DMS79 treated with DMSO at 0.1 percent for 48 hours (cell line): ENCODE data around the gene GRID1.

Experiments used
- DNase-seq: peaks from one replicate; lab custom pipeline; 2025; lab: John Stamatoyannopoulos, UW

The GRID1 gene

DNA sequence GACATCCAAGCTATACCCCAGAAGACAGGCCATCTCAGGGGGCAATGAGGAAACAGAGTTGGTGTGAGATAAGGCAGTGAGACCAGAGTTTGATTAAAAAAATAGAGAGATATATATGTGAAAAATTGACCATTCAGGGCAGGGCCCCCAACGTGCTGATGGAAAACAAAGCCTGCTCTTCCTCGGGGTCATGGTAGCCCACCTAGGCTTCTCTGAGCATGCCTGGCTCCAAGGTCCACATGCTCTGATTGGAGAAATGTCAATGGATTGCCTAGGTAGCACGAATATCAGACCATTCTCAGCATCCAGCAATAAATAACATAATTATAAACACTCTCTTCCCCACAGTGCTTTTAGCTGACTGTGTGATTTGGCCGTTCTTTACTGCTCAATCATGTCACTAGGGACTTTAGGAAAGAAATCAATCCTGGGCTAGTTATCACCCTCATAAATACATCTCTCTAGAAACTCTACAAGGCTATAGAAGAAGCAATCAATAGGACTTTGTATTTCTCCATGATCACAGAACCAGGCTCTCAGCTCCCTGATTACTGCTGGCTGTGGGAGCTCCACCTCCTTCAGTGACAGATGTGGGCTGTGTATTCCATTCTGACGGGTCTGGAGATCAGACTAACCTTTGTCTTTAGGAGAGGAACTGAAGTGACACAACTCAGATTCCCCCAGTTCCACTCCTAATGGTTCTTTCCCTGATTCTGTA is 766.4 kb downstream of the GRID1 start:
- no peak for DNase-seq

DNA sequence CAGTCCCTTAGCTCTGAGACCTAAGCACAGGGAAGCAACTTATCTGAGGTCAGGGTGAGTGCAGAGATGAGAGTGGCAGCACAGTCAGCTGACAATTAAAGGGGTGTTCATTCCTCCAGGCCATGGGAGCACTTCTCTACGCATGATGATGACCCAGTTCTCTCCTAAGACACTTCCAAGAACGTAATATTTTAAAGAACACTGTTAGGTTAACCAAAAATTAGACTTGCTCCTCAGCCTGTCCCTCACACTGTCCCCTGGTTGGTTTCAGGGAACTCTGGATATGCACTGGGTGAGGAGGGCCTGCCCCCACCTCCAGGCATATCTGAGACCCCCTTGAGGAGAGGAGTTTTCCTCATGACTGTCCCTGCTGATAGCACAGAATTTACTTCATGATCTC is 767.5 kb downstream of the GRID1 start:
- DNase-seq = no peak

DNA sequence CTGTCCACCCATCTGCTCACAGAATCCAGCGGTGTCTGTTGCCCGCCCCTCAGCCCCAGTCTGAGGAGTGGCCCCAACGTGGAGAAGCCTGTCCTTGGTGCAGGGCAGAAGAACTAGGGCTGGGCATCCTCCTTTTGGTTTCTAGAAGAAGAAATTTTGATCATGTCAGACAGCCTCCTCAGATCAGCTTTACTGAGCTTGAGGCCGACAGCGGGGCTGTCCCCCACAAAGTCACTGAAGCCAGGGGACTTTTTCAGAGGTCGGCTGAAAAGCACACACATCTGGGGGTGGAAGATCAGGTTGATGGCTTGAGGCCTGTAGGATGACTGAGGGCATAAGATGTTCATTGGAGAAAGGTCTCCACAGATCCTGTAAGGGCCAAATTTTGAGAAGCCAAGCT is 767.9 kb downstream of the GRID1 start:
- DNase-seq = no peak

DNA sequence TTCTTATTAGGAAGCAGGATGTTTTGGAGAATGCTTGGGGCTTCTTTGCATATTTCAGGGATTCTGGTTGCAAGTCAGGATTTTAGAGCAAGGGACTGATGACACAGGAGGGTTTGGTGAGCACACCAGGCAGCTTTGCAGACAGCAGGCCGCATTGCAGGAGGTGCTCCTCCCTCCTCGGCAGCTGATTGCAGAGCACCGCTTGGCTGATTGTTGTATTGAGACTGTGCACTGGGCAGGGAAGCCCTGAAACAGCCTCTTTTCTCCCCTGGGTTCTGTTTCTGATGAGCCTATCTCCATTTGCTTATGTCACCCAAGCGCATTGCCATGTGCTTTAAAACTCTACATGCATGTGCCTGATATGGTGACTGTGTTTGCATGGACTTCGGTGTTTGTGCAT is 769.6 kb downstream of the GRID1 start:
- no peak for DNase-seq

DNA sequence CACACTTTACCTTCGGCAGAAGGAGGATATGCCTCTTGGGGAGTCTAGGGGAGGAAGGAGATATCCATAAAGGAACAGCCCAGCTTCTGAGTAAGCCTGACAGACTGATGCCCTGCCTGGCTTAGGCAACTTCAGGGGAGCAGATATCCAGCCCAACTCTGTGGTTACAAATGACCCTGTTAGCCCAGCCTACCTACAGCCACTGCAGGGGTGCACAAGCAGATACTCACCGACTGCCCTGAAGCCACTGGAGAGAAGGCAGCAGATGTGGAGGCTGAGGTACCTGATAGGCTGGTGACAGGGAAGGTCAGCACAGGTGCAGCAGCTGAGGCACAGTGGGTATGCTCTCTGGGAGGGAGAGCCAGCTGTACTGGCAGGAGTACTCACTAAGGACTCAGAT is 770.2 kb downstream of the GRID1 start:
- no peak for DNase-seq

DNA sequence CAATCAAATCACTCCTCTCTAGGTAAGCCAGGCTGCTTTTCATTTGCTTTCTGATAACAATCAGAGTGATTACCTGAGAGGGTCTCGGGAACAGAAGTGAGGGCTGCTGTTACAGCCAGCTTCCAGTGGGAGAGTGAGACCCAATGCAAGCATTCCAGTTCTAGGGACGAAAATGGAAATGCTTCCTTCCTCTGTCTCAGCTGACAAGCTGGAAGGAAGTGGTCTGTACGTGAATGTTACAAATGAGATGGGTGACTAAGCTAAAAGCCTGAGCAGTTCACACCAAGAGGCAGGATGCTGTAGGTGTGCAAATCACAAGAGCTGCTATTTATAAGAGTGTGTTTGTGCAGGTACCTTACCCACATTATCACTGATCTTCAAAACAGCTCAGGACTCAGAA is 772.4 kb downstream of the GRID1 start:
- DNase-seq = no peak

DNA sequence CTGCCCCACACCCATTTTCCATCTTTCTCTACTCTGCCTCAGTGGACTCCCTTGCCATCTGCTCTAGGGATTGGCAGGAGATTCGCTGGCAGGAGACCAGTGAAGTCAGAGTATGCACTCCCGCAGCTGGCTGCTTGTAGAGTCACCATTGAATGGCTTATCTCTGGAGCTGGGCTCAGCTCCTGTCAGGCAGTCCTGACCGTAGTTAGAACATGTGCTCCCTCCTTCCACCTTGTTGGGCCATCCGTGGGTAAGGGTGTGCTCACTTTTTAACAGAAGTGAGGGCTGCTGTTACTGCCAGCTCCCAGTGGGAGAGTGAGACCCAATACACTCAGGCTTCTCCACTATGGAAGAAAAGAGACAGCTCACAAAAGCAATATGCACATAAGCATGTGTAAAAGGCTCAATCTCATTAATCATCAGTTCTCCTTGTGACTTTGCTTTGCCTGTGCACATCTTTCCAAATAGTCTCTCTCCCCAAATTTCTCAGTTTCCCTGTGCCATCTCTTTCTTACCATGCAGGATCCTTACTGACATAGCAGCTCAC is 773.3 kb downstream of the GRID1 start:
- no peak for DNase-seq

DNA sequence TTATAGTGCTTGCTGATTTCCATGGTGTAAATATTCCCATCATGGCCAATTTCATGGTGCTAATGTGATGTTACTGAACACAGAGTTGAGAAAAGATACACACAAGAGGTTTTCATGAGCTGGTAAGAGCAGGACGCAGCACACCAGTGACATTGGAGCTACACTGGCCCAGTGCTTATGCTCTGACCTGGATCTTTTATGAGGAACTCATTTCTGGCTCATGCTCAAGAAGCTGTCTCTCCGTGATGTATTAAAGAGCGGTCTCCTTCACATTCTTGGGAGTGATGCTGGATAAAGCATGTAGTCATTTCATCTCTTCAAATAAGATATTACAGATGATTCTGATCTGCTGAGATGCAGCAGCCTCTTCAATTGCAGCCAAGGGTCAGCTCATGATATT is 785.2 kb downstream of the GRID1 start:
- no peak for DNase-seq

DNA sequence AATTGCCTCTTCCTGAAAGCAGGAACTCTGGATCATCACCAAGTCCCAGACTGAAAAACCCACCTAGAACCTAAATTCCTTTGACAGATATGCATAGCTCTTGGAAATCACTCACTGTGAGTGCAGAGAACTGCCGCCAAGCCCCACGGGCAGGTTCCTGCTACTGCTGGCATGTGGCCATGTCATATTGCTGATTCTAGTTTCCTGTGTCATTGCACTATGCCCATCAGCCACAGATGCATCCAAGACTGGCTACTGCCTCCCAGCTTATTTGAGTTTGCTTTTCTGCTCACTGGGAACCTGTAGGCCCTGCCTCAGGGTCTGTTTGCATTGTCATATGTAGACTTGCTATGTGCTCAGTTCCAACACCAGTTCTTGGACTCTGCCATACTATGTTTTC is 786.0 kb downstream of the GRID1 start:
- no peak for DNase-seq

DNA sequence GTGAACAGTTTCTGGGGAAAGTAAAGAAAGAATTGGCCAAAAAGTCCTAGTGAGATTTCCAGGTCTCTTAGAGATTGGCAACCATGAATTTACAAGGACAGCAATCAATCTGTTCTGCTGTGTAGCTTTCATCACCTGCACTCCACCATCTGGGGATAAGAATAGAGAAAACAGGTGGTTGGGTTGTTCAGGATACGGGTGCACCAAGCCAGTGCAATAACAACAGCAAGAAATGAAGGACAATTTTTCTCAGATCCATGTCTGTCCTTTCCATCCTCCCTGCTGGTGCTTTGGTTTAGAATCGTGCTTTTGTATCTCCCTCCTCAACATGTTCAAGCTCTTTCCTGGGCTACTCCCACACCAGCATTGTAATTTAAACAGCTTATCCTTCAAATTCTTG is 787.7 kb downstream of the GRID1 start:
- DNase-seq = no peak

DNA sequence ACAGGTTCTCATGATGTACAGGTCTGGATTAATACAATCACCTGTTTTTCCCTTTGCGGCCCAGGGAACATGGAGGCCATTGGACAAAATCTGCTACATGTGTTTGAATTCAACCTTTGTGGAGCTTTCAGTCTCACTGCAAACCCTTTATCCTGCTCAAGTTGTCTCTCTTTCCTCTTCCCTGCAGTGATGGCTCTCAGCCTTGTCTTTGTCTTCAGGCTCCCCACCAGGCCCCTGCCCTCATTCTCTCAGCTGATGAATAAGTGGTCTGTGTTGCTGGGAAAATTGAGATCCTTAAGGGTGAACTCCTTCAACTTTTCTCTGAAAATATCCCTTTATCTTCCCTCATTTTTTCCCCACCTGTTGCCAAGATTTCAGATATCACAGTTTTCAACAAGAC is 791.2 kb downstream of the GRID1 start:
- no peak for DNase-seq

DNA sequence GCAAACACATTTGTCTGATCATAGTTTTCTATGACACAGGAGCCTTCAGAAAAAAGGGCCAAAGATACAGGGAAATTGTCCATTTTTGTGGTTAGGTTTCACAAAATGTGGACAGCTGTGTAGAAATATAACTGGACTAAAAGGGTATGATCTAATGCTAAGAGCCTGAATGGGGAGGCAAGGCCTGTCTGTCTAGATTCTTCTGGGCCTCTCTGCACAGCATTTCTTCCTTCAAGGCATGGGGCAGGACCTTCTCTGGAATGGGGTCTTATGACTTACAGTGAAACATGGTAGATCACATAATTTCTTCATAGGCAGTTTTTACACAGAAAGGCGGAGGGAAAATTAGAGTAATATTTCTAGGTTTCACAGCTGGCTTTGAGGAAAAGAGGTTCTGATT is 795.7 kb downstream of the GRID1 start:
- no peak for DNase-seq

DNA sequence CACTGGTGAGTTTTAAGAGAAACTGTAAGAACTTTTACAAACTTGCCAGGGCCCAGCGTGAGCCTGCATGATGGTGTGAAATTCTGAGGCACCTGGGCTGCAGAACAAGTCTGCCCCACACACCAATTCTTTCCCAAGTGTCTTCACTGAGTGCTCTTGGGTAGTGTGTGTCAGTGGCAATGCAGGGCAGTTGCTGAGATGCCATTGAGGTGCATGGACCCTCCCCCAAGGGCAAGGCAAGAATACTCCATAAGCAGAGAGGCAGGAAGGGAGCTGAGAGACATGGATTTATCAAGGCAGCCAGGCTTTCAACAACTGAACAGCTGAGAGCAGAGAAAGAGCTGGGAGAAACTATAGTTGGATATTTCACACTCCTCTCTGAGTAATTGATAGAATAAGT is 801.2 kb downstream of the GRID1 start:
- DNase-seq = no peak

DNA sequence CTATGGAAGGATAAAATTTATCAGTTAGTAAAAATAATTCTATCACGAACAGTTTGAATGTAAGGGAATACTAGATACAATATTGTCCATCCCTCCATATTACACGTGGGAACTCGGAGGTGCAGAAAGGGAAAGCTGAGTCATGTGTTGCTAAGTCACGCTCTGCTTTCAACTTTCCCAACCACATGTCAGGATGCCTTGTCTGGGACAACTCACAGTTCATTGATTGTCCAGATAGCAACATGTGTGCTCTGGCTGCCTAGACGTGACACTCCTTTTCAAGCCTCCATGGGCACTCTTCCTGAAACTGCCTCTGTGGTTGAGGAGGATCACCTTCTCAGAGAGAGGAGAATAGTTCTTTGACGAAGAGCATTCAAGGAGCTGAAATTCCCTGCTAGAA is 808.1 kb downstream of the GRID1 start:
- no peak for DNase-seq

DNA sequence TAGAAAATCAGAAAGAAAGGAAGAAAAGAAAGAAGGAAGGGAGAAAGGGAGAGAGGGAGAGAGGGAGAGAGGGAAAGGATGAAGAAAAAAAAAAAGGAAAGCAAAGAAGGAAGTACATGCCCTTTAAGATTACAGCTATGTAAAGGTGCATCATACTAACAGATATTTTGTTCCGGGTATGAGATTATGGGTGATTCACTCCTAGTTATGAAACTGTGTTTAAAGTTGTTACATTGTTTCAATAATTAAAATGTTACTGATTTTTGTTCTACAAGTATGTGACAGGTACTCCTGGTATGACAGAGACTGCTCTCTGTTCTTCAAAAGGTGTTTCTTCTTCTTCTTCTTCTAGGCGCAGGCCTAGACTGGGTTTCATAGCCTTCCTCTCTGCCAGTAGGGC is 808.9 kb downstream of the GRID1 start:
- DNase-seq = no peak

DNA sequence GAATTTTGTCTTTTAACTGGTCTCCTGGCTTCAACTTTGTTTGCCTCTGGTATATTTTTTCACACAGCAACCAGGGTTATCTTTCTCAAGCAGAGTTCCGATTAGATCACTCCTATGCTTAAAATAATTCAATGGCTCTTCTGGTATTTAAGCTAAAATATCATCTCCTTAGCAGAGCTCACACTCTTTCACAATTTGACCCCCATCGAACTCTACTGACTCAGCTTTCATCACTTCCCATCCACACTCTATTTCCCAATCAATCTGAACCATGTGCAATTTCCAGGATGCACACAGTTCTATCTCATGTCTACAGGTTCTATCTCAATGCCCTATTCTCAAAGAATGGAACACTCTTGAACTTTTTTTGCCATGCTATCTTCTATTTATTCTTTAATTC is 809.5 kb downstream of the GRID1 start:
- DNase-seq = no peak
